ENCODE data around the gene SHISA2.
"Not testable (repeated sequence)": the region's sequence is repeated elsewhere in the genome, so short reads cannot be mapped to it uniquely, and the experiment has no call there.

Gene SHISA2

GRCh38 chr13:26051657-26052311 lies at the start of gene SHISA2:
Gene SHISA2, minus strand, starts transcription at chr13:26052016. Its CDS starts 1,041 bp downstream, at chr13:26050975.
- no peak for DNase-seq (ENCODE audit: low read depth)

GRCh38 chr13:26095846-26096610 lies 44.2 kb upstream of the SHISA2 start:
- no peak for DNase-seq (ENCODE audit: low read depth)

DNA sequence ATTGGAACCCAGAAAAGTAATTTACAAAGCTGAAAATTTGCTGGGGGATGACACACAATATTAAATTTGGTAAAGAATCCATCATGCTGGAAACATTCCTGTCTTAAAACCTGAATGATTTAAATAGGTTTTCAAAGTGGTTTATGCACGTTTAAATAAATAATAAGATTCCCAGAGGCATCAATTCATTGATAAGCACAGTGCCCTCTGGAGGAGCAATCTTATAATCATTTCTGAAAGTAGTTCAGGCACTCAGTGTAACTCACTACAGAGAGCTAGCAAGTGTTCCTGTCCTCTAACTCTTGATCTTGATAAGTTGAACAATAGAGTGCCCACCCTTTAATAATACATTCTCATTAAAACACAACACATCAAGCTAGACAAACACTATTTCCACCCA lies 43.5 kb upstream of the SHISA2 start:
- DNase-seq (ENCODE audit: low read depth): no peak

GRCh38 chr13:26076821-26077220 lies 25.0 kb upstream of the SHISA2 start:
- not testable (repeated sequence) for DNase-seq (ENCODE audit: low read depth)

DNA sequence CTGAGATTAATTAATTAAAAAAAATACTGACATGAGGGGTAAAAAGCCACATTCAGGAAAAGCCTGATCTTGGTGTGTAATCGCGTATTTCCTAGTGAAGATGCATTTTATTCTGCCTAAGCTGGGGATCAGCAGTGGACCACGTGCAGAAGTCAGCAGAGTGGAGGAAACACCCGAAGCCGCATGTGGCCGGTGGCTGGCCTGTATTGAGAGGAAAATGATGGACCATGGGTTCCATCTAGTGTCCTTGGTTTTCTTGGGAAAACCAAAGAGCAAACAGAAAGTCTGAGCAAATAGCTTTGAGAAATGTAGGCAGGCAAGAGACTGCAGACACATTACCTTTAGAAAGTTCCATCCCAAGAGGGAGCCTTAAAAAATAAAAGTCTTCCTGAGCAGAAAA lies 23.7 kb upstream of the SHISA2 start:
- DNase-seq (ENCODE audit: low read depth): no peak

GRCh38 chr13:26074706-26075105 lies 22.9 kb upstream of the SHISA2 start:
- DNase-seq (ENCODE audit: low read depth): no peak

- not testable (repeated sequence) for DNase-seq (ENCODE audit: low read depth)
Measured at GRCh38 chr13:26072335-26072734, 20.5 kb upstream of the SHISA2 start.

GRCh38 chr13:26071691-26072090 lies 19.9 kb upstream of the SHISA2 start:
- DNase-seq (ENCODE audit: low read depth): no peak

- DNase-seq (ENCODE audit: low read depth): not testable (repeated sequence)
Measured at GRCh38 chr13:26069642-26070041, 17.8 kb upstream of the SHISA2 start.

- DNase-seq (ENCODE audit: low read depth): not testable (repeated sequence)
Measured at GRCh38 chr13:26068372-26068771, 16.6 kb upstream of the SHISA2 start.

DNA sequence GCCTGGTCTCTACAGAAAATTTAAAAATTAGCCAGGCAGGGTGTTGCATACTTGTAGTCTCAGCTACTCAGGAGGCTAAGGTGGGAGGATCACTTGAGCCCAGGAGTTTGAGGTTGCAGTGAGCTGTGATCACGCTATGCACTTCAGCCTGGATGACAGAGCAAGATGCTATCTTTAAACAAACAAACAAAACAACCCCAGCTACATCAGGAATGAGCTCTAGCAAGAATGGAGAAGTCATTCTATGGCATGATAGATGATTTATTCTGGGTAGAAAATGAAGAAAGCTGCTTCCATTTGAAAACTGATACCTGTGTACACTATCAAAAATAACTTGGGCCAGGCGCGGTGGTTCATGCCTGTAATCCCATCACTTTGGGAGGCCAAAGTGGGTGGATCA lies 15.8 kb upstream of the SHISA2 start:
- no peak for DNase-seq (ENCODE audit: low read depth)

GRCh38 chr13:26066492-26066891 lies 14.7 kb upstream of the SHISA2 start:
- DNase-seq (ENCODE audit: low read depth): not testable (repeated sequence)

GRCh38 chr13:26062853-26063444 lies 11.1 kb upstream of the SHISA2 start:
- peak; percentile 30 for DNase-seq (ENCODE audit: low read depth)

DNA sequence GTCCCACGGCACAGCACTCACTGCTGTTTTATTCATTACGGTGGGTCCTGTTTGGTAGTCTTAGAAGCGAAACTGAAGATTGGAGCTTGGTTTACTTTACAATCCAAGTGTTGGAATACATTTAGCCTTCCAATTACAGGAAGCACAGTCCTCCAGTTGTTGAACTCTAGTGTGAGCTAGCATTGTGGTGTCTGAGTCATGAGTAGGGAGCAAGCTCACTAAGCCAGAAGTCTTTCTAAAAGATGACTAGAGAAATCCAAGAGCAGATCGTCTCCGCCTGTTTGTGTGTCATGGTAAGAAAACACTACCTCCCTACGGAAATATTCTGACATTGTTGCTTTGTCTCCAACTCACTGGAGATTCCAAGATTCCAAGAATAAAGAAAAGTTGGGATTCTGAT lies 10.1 kb upstream of the SHISA2 start:
- no peak for DNase-seq (ENCODE audit: low read depth)

GRCh38 chr13:26061256-26061655 lies 9.4 kb upstream of the SHISA2 start:
- no peak for DNase-seq (ENCODE audit: low read depth)

GRCh38 chr13:26060357-26060756 lies 8.5 kb upstream of the SHISA2 start:
- no peak for DNase-seq (ENCODE audit: low read depth)

DNA sequence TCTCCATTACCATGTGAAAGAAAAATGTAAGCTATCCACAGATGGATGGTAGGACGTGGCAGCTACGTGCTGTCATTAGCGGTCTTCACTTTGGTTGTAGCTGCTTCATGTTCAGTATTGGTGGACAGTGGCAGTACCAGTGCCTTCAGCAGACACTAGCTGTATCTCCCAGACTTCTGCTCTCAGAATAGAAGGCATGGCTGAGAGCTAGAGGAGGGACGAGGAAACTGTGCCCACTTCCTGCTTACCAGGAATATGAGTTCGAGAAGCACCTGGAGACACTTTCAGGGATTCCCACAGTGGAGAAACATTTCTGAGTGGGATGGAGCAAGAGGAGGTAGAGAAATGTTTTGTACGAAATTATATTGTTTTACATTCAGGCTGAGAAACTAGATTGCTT lies 6.9 kb upstream of the SHISA2 start:
- no peak for DNase-seq (ENCODE audit: low read depth)

DNA sequence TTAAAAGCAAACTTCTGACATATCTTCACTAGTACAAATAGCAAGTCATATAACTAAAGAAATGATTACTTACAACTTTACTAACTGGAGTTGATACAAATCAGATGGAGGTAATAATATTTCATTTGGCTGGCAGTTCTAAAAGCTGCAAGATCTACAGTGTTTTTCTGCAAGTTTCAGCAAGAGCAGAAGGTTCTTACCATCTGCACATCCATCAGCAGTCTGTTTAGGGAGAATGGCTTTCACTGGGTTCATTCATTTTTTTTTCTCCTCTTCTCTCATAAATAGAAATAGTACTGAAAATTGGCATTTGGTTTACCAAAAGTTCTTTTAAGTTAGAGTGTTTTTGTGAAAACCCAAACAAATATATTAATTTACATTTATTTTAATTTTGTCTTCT lies 3.1 kb upstream of the SHISA2 start:
- no peak for DNase-seq (ENCODE audit: low read depth)

DNA sequence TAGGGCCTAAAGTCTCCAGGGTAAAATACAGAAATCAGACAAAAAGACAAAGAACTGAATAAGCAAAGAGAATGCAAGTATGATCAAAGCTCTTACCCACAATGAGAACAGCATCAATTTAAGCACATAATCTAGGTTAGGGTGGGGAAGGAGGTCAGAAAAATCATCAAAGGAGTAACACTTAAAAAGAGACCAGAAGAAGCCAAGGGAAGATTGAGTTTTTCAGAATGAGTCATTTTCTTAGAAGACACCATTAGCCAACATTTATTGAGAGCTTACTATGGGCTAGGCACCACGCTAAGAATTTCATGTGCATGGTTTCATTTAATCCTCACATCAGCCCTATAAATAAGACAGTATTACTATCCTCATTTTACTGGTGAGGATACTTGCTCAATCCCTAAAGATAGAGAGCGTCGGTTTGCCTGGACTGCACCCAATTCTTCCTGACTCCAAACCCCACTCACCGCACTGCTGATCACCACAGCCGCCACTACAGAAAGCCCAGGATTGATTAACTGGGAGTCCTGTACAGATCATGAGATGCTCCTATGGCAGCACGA lies 1.7 kb upstream of the SHISA2 start:
- DNase-seq (ENCODE audit: low read depth): no peak

DNA sequence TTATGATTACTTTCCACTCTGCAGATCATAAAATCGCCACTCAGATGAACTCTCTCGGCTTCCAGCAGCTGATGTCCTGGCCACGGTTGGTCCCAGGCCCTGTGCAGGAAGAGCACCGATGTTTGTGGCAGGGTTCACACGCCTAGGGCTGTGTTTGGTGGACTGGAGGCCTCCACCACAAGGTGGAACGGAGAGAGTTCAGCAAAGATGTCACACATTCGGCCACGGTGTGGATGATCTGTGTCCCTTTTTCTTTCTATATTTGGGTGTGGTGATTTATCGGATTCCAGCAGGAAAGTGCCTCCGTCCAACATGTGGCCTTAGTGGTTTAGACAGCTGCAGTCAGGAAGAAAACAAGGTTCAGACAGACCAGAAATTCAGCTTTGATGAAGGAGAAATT lies 521 bp upstream of the SHISA2 start:
- DNase-seq (ENCODE audit: low read depth): no peak

DNA sequence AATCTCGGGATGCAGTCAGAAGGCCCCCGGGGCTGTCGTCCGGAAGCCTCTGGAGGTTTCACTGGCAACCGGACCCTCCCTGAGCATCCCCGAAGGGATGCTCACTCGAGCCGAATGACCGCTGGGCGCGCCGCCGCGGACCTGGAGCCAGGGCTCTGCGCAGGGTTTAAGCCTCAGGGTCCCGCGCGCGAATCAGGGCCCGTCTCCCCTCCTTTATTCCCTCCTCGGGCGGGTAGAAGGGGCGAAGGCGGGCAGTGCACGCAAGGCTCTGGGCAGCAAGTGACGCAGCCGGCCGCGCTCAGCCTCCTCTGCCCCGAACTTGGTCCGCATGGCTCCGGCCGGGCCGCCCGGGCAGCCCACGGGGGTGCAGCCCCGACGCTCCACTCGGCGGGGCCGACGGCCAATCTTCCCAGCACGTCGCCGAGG lies 572 bp downstream of the SHISA2 start:
- DNase-seq (ENCODE audit: low read depth): no peak

GRCh38 chr13:26050568-26051230 lies 1.1 kb downstream of the SHISA2 start:
- DNase-seq (ENCODE audit: low read depth): no peak
